Esophagus muscularis mucosa (tissue), 4 donors: ENCODE results near the gene MED26.

Experiments
- EP300 ChIP-seq: sonication (generic); formaldehyde crosslinking; IDR thresholded peaks from one replicate; pipeline ENCODE4 v1.6.1; 2017; ENCODE audit warnings: antibody characterized with exemption
- POLR2A ChIP-seq: fragments of 450-650 bp; IDR thresholded peaks from one replicate; pipeline ENCODE4 v1.6.1; 2017; ENCODE audit warnings: antibody characterized with exemption, moderate library complexity, mild to moderate bottlenecking, low read depth
- POLR2AphosphoS5 ChIP-seq, 2 donors: sonication (generic); formaldehyde crosslinking; IDR thresholded peaks; one replicate each; pipeline ENCODE4 v1.6.1; 2017; ENCODE audit warnings: antibody characterized with exemption in 2 of 2
- TF ChIP-seq, protein P1 (sequence below), 3 experiments: fragments of 200-600 bp in 2 of 3; fragments of 450-650 bp in 1 of 3; sonication (generic) in 2 of 3; IDR thresholded peaks; one replicate each; pipeline ENCODE4 v1.5.1; 2017 to 2019; ENCODE audit warnings: antibody characterized with exemption in 3 of 3, mild to moderate bottlenecking in 2 of 3, moderate library complexity in 1 of 3

DNA sequence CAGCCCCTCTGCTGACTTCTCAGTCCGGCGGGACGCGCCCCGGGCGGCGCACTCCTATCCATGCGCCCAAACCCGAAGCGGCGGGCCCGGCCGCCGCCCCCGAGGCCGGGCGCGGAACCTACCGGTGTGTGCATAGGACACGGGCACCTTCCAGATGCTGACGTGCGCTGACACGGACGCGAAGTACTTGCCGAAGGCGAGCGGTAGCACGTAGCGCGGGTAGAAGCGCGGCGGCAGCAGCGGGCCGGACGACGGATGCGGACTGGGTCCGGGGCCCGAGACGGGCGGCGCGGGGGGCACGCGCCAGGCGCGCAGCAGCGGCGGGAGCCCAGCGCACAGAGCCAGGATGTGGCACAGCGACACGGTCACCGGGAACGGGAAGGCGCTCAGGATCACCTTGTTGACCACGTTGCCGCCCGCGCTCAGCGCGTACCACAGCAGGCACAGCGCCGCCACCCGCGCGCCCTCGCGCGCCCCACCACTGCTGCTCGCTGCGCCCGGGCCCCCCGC is 56.1 kb downstream of the MED26 start:
- TF ChIP-seq EP300 (no peak), POLR2AphosphoS5 (IDR thresholded peaks at IDR 0.05) (no peak), POLR2A (no peak)
- TF ChIP-seq, protein P1, sequence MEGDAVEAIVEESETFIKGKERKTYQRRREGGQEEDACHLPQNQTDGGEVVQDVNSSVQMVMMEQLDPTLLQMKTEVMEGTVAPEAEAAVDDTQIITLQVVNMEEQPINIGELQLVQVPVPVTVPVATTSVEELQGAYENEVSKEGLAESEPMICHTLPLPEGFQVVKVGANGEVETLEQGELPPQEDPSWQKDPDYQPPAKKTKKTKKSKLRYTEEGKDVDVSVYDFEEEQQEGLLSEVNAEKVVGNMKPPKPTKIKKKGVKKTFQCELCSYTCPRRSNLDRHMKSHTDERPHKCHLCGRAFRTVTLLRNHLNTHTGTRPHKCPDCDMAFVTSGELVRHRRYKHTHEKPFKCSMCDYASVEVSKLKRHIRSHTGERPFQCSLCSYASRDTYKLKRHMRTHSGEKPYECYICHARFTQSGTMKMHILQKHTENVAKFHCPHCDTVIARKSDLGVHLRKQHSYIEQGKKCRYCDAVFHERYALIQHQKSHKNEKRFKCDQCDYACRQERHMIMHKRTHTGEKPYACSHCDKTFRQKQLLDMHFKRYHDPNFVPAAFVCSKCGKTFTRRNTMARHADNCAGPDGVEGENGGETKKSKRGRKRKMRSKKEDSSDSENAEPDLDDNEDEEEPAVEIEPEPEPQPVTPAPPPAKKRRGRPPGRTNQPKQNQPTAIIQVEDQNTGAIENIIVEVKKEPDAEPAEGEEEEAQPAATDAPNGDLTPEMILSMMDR (IDR thresholded peaks at IDR 0.05): no peak
